Gastroesophageal sphincter (tissue), 4 donors: Measurements from ENCODE around the gene ZFYVE16. TPM values are rescaled to one million over a fixed set of nuclear protein-coding genes. Genes with fewer than 3 reads are reported as not detected.

ENCODE experiments used
- ATAC-seq: fragments of 150-250 bp; one replicate; pipeline ENCODE4 v1.9.1; 2016; ENCODE audit warnings: mild to moderate bottlenecking, moderate library complexity
- H3K27ac ChIP-seq, 4 donors: fragments of 200-600 bp; sonication (generic) in 3 of 4; 1 replicate in 3 of 4; 2 replicates in 1 of 4; pipeline ENCODE4 v1.5.1; 2016 to 2019
- H3K27me3 ChIP-seq: fragments of 200-600 bp; sonication (generic); one replicate; pipeline ENCODE4 v1.5.1; 2019
- H3K36me3 ChIP-seq, 2 donors: fragments of 200-600 bp; sonication (generic); one replicate each; pipeline ENCODE4 v1.5.1; 2019; ENCODE audit warnings: control low read depth in 1 of 2
- H3K4me1 ChIP-seq, 3 donors: fragments of 200-600 bp; sonication (generic); 1 replicate in 2 of 3; 2 replicates in 1 of 3; pipeline ENCODE4 v1.5.1; 2016 to 2019; ENCODE audit warnings: control low read depth in 2 of 3
- H3K4me3 ChIP-seq, 2 donors: fragments of 200-600 bp; sonication (generic); one replicate each; pipeline ENCODE4 v1.5.1; 2019; ENCODE audit warnings: mild to moderate bottlenecking in 1 of 2, moderate library complexity in 1 of 2
- H3K9me3 ChIP-seq, 3 donors: fragments of 200-600 bp; sonication (generic); one replicate each; pipeline ENCODE4 v1.5.1; 2017 to 2019; ENCODE audit warnings: control low read depth in 2 of 3
- EP300 ChIP-seq: sonication (generic); formaldehyde crosslinking; IDR thresholded peaks from one replicate; pipeline ENCODE4 v1.6.1; 2017; ENCODE audit warnings: antibody characterized with exemption, mild to moderate bottlenecking
- POLR2A ChIP-seq, 2 donors: fragments of 450-650 bp; IDR thresholded peaks; one replicate each; pipeline ENCODE4 v1.6.1; 2017; ENCODE audit warnings: antibody characterized with exemption in 2 of 2, mild to moderate bottlenecking in 2 of 2, moderate library complexity in 1 of 2
- POLR2AphosphoS5 ChIP-seq: sonication (generic); formaldehyde crosslinking; IDR thresholded peaks from one replicate; pipeline ENCODE4 v1.6.1; 2017; ENCODE audit warnings: antibody characterized with exemption
- WGBS, 2 donors: methylation state at CpG; one replicate each; pipeline ENCODE4 v1.1.5; 2018; ENCODE audit warnings: low coverage in 1 of 2; 5-methylcytosine and 5-hydroxymethylcytosine counted together
- small RNA-seq, 4 donors: library from RNA; depleted of rRNA; stranded (forward); fragments of <200 nt; gene quantifications; one replicate each; pipeline ENCODE3, GENCODE V24; 2016
- total RNA-seq, 4 donors: library from RNA; depleted of rRNA; stranded (reverse); fragments of >200 nt; gene quantifications; one replicate each; pipeline ENCODE4 v1.1.0, GENCODE V29; 2016
- TF ChIP-seq, protein P1 (sequence below), 4 experiments: fragments of 200-600 bp in 2 of 4; fragments of 450-650 bp in 2 of 4; sonication (generic) in 1 of 4; IDR thresholded peaks; one replicate each; pipeline ENCODE4 v1.5.1; 2017 to 2019; ENCODE audit warnings: antibody characterized with exemption in 4 of 4, mild to moderate bottlenecking in 2 of 4, moderate library complexity in 2 of 4

The ZFYVE16 gene
- total RNA-seq, 4 donors from 2014 or later: 23.6 to 33.8 (median 26.9) TPM

DNA sequence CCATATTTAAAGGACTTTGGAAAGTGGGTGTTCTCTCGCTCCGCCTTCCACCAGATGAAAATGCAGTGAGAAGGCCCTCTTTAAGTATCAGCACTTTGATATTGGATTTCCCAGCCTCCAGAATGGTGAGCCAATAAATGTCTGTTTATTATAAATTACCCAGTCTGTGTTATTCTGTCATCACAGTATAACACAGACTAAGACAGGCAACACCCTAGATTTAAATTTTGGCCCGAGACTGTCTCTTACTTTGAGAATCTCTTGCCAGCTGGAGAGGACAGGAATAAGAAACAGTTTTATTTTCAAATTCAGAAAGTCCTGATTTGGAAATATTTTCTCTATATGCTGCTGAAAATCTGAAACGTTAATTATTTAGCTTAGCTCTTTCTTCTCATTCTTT, 101.5 kb downstream of the ZFYVE16 start:
- WGBS, 2 donors: 37 to 61% methylated on average over 2 to 3 of the region's 4 CpGs
- TF ChIP-seq, protein P1, sequence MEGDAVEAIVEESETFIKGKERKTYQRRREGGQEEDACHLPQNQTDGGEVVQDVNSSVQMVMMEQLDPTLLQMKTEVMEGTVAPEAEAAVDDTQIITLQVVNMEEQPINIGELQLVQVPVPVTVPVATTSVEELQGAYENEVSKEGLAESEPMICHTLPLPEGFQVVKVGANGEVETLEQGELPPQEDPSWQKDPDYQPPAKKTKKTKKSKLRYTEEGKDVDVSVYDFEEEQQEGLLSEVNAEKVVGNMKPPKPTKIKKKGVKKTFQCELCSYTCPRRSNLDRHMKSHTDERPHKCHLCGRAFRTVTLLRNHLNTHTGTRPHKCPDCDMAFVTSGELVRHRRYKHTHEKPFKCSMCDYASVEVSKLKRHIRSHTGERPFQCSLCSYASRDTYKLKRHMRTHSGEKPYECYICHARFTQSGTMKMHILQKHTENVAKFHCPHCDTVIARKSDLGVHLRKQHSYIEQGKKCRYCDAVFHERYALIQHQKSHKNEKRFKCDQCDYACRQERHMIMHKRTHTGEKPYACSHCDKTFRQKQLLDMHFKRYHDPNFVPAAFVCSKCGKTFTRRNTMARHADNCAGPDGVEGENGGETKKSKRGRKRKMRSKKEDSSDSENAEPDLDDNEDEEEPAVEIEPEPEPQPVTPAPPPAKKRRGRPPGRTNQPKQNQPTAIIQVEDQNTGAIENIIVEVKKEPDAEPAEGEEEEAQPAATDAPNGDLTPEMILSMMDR (IDR thresholded peaks at IDR 0.05): no peak
- TF ChIP-seq POLR2AphosphoS5 (no peak), POLR2A (IDR thresholded peaks at IDR 0.05) (no peak), EP300 (no peak)

DNA sequence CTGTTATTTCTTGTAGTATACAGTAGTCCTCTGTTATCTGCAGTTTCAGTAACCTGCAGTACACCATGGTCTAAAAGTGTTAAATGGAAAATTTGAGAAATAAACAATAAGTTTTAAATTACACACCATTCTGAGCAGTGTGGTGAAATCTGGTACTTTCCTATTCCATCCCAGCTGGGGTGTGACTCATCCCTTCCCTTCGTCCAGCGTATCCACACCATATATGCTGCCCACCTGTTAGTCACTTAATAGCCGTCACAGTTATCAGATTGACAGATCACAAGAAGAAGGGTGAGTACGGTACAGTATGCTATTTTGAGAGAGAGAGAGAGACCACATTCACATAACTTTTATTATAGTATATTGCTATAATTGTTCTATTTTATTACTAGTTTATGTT, 109.0 kb downstream of the ZFYVE16 start:
- TF ChIP-seq POLR2AphosphoS5 (no peak), EP300 (no peak), POLR2A (IDR thresholded peaks at IDR 0.05) (no peak)
- TF ChIP-seq, protein P1 (IDR thresholded peaks at IDR 0.05): no peak
- no peaks in the 10 kb centered on the region for H3K27me3 ChIP-seq
- no peak overlapping the region for H3K27ac ChIP-seq
- no peaks in the 10 kb centered on the region for H3K9me3 ChIP-seq
- H3K4me3 ChIP-seq: no peak overlapping the region
- H3K4me1 ChIP-seq: no peaks in the 10 kb centered on the region
- WGBS, 2 donors: 36 to 48% methylated on average over 4 of the region's 4 CpGs
- no peak for ATAC-seq
- H3K36me3 ChIP-seq: peaks cover 0 to 3% of the 10 kb centered on the region in 2 donors

More for the DNA sequence above, 101.5 kb downstream of the ZFYVE16 start:
- peaks cover 0 to 3% of the 10 kb centered on the region in 2 donors for H3K36me3 ChIP-seq
- no peaks in the 10 kb centered on the region for H3K9me3 ChIP-seq
- H3K4me3 ChIP-seq: no peak overlapping the region
- no peaks in the 10 kb centered on the region for H3K27me3 ChIP-seq
- H3K4me1 ChIP-seq: no peaks in the 10 kb centered on the region
- no peak for ATAC-seq
- H3K27ac ChIP-seq: no peak overlapping the region

Small RNA genes lying within 50 kb of the gene (small RNA-seq; reads per million reads assigned to genes)
- 0 to 3.7 (median 0.68) reads per million in 4 donors for gene RNU6-211P

Other genes with a start within 250 kb of the ZFYVE16 start
- 1 to 10 TPM; 6.5 to 9.3 (median 8.8) TPM for gene SERINC5, start 152.0 kb upstream of the ZFYVE16 start, total RNA-seq
- gene SPZ1, start 88.1 kb upstream of the ZFYVE16 start, total RNA-seq: not detected
- 10 to 100 TPM in 1 of 4 donors, 1 to 10 TPM in 3; 1.3 to 11.2 (median 3.3) TPM for gene FAM151B, start 80.0 kb downstream of the ZFYVE16 start, total RNA-seq
- gene ANKRD34B, start 162.2 kb downstream of the ZFYVE16 start, total RNA-seq: not detected
- 10 to 100 TPM; 10.7 to 14.0 (median 12.0) TPM for gene MSH3, start 246.6 kb downstream of the ZFYVE16 start, total RNA-seq
- 10 to 100 TPM in 1 of 4 donors, 1 to 10 TPM in 3; 4.3 to 14.8 (median 8.6) TPM for gene DHFR, start 246.9 kb downstream of the ZFYVE16 start, total RNA-seq